GM19395 (cell line): ENCODE data around the gene ZNF609.
"Not testable (repeated sequence)": the region's sequence is repeated elsewhere in the genome, so short reads cannot be mapped to it uniquely, and the experiment has no call there.

Experiments
- ATAC-seq: cut with Tn5 transposase; IDR thresholded peaks from one replicate; pipeline ENCODE4 v1.9.1; 2021; ENCODE audit warnings: mild to moderate bottlenecking, moderate library complexity; ENCODE audit not compliant: unreplicated experiment

The ZNF609 gene

GRCh38 chr15:64617727-64618126, 157.3 kb downstream of the ZNF609 start:
- no peak for ATAC-seq

GRCh38 chr15:64618138-64618537, 157.8 kb downstream of the ZNF609 start:
- ATAC-seq, result no peak

- no peak for ATAC-seq
These were observed 158.2 kb downstream of the ZNF609 start for GRCh38 chr15:64618540-64618939.

- no peak for ATAC-seq
These were observed 159.8 kb downstream of the ZNF609 start for GRCh38 chr15:64619880-64620839.

GRCh38 chr15:64621056-64621455, 160.7 kb downstream of the ZNF609 start:
- ATAC-seq, result no peak

GRCh38 chr15:64622410-64623260, 162.3 kb downstream of the ZNF609 start:
- ATAC-seq, result peak; percentile 59

- no peak for ATAC-seq
These were observed 163.1 kb downstream of the ZNF609 start for GRCh38 chr15:64623347-64623996.

GRCh38 chr15:64624242-64624641, 163.9 kb downstream of the ZNF609 start:
- no peak for ATAC-seq

GRCh38 chr15:64629063-64629462, 168.7 kb downstream of the ZNF609 start:
- ATAC-seq, result no peak

- ATAC-seq, result no peak
These were observed 170.2 kb downstream of the ZNF609 start for GRCh38 chr15:64630396-64631107.

GRCh38 chr15:64632639-64633038, 172.3 kb downstream of the ZNF609 start:
- not testable (repeated sequence) for ATAC-seq

- ATAC-seq, result no peak
These were observed 173.0 kb downstream of the ZNF609 start for GRCh38 chr15:64633332-64633731.

- ATAC-seq, result peak; percentile 84
These were observed 173.6 kb downstream of the ZNF609 start for GRCh38 chr15:64634027-64634426.

- peak; percentile 63 for ATAC-seq
These were observed 174.5 kb downstream of the ZNF609 start for GRCh38 chr15:64634576-64635498.

GRCh38 chr15:64635499-64636495, 175.4 kb downstream of the ZNF609 start:
- ATAC-seq, result no peak

GRCh38 chr15:64636556-64636955, 176.2 kb downstream of the ZNF609 start:
- no peak for ATAC-seq

GRCh38 chr15:64637412-64637811, 177.0 kb downstream of the ZNF609 start:
- no peak for ATAC-seq

- not testable (repeated sequence) for ATAC-seq
These were observed 179.4 kb downstream of the ZNF609 start for GRCh38 chr15:64639744-64640143.
